Gastroesophageal sphincter (tissue), 4 donors: Measurements from ENCODE around the gene TBCD. TPM values are rescaled to one million over a fixed set of nuclear protein-coding genes. Genes with fewer than 3 reads are reported as not detected.

ENCODE experiments used
- ATAC-seq: fragments of 150-250 bp; one replicate; pipeline ENCODE4 v1.9.1; 2016; ENCODE audit warnings: mild to moderate bottlenecking, moderate library complexity
- H3K27ac ChIP-seq, 4 donors: fragments of 200-600 bp; sonication (generic) in 3 of 4; 1 replicate in 3 of 4; 2 replicates in 1 of 4; pipeline ENCODE4 v1.5.1; 2016 to 2019
- H3K27me3 ChIP-seq: fragments of 200-600 bp; sonication (generic); one replicate; pipeline ENCODE4 v1.5.1; 2019
- H3K36me3 ChIP-seq, 2 donors: fragments of 200-600 bp; sonication (generic); one replicate each; pipeline ENCODE4 v1.5.1; 2019; ENCODE audit warnings: control low read depth in 1 of 2
- H3K4me1 ChIP-seq, 3 donors: fragments of 200-600 bp; sonication (generic); 1 replicate in 2 of 3; 2 replicates in 1 of 3; pipeline ENCODE4 v1.5.1; 2016 to 2019; ENCODE audit warnings: control low read depth in 2 of 3
- H3K4me3 ChIP-seq, 2 donors: fragments of 200-600 bp; sonication (generic); one replicate each; pipeline ENCODE4 v1.5.1; 2019; ENCODE audit warnings: mild to moderate bottlenecking in 1 of 2, moderate library complexity in 1 of 2
- H3K9me3 ChIP-seq, 3 donors: fragments of 200-600 bp; sonication (generic); one replicate each; pipeline ENCODE4 v1.5.1; 2017 to 2019; ENCODE audit warnings: control low read depth in 2 of 3
- CTCF ChIP-seq, 4 experiments: fragments of 200-600 bp in 2 of 4; fragments of 450-650 bp in 2 of 4; sonication (generic) in 1 of 4; IDR thresholded peaks; one replicate each; pipeline ENCODE4 v1.5.1; 2017 to 2019; ENCODE audit warnings: antibody characterized with exemption in 4 of 4, mild to moderate bottlenecking in 2 of 4, moderate library complexity in 2 of 4
- EP300 ChIP-seq: sonication (generic); formaldehyde crosslinking; IDR thresholded peaks from one replicate; pipeline ENCODE4 v1.6.1; 2017; ENCODE audit warnings: antibody characterized with exemption, mild to moderate bottlenecking
- POLR2A ChIP-seq, 2 donors: fragments of 450-650 bp; IDR thresholded peaks; one replicate each; pipeline ENCODE4 v1.6.1; 2017; ENCODE audit warnings: antibody characterized with exemption in 2 of 2, mild to moderate bottlenecking in 2 of 2, moderate library complexity in 1 of 2
- POLR2AphosphoS5 ChIP-seq: sonication (generic); formaldehyde crosslinking; IDR thresholded peaks from one replicate; pipeline ENCODE4 v1.6.1; 2017; ENCODE audit warnings: antibody characterized with exemption
- WGBS, 2 donors: methylation state at CpG; one replicate each; pipeline ENCODE4 v1.1.5; 2018; ENCODE audit warnings: low coverage in 1 of 2; 5-methylcytosine and 5-hydroxymethylcytosine counted together
- total RNA-seq, 4 donors: library from RNA; depleted of rRNA; stranded (reverse); fragments of >200 nt; gene quantifications; one replicate each; pipeline ENCODE4 v1.1.0, GENCODE V29; 2016

TBCD gene
- total RNA-seq, 4 donors from 2014 or later: 32.0 to 57.8 (median 47.0) TPM

- H3K4me3 ChIP-seq: no peak overlapping the region
- H3K9me3 ChIP-seq: no peaks in the 10 kb centered on the region
- TF ChIP-seq EP300 (no peak), POLR2A (IDR thresholded peaks at IDR 0.05) (no peak), POLR2AphosphoS5 (no peak), CTCF (IDR thresholded peaks at IDR 0.05) (no peak)
- H3K36me3 ChIP-seq: no peaks in the 10 kb centered on the region
- no peak for ATAC-seq
- no peak overlapping the region for H3K27ac ChIP-seq
- WGBS, 2 donors: 63 to 89% methylated on average over 2 to 4 of the region's 17 CpGs
- H3K27me3 ChIP-seq: no peaks in the 10 kb centered on the region
- no peaks in the 10 kb centered on the region for H3K4me1 ChIP-seq
These were observed 221.0 kb downstream of the TBCD start for GRCh38 chr17:82972836-82973372.

GRCh38 chr17:82973456-82974135, 221.7 kb downstream of the TBCD start:
- no peaks in the 10 kb centered on the region for H3K4me1 ChIP-seq
- 94 to 100% methylated on average over 2 of the region's 31 CpGs for WGBS, 2 donors
- no peak overlapping the region for H3K27ac ChIP-seq
- ATAC-seq: no peak
- TF ChIP-seq POLR2AphosphoS5: no peak
- TF ChIP-seq EP300: no peak
- no peak for TF ChIP-seq POLR2A (IDR thresholded peaks at IDR 0.05)
- TF ChIP-seq CTCF (IDR thresholded peaks at IDR 0.05): no peak
- H3K9me3 ChIP-seq: no peaks in the 10 kb centered on the region
- no peaks in the 10 kb centered on the region for H3K36me3 ChIP-seq
- H3K4me3 ChIP-seq: no peak overlapping the region
- H3K27me3 ChIP-seq: no peaks in the 10 kb centered on the region

GRCh38 chr17:82974136-82974952, 222.5 kb downstream of the TBCD start:
- Histone ChIP-seq H3K9me3 (no peaks in the 10 kb centered on the region), H3K4me3 (no peak overlapping the region), H3K4me1 (no peaks in the 10 kb centered on the region), H3K36me3 (no peaks in the 10 kb centered on the region), H3K27ac (no peak overlapping the region), H3K27me3 (no peaks in the 10 kb centered on the region)
- ATAC-seq: no peak
- WGBS, 2 donors: 85% methylated on average over 4 of the region's 28 CpGs; no CpG with 5 or more reads in 1 of the 2 donors
- no peak for TF ChIP-seq POLR2A (IDR thresholded peaks at IDR 0.05)
- TF ChIP-seq EP300: no peak
- no peak for TF ChIP-seq CTCF (IDR thresholded peaks at IDR 0.05)
- TF ChIP-seq POLR2AphosphoS5: no peak

GRCh38 chr17:82976982-82977488, 225.2 kb downstream of the TBCD start:
- no peak overlapping the region for H3K4me3 ChIP-seq
- H3K27ac ChIP-seq: no peak overlapping the region
- TF ChIP-seq EP300 (no peak), POLR2AphosphoS5 (no peak), CTCF (IDR thresholded peaks at IDR 0.05) (no peak), POLR2A (IDR thresholded peaks at IDR 0.05) (no peak)
- no peaks in the 10 kb centered on the region for H3K27me3 ChIP-seq
- no peaks in the 10 kb centered on the region for H3K36me3 ChIP-seq
- no peak for ATAC-seq
- H3K9me3 ChIP-seq: no peaks in the 10 kb centered on the region
- 95% methylated on average over 23 of the region's 29 CpGs; no CpG with 5 or more reads in 1 of the 2 donors for WGBS, 2 donors
- no peaks in the 10 kb centered on the region for H3K4me1 ChIP-seq
